CD4-positive, alpha-beta T cell treated with Interleukin-1 beta for 1 hour (primary cell): ENCODE measurements around the gene FUT7.
A peak's percentile ranks its signal among the peaks of the same experiment; 100 is the strongest.
"Not testable (repeated sequence)": the region's sequence is repeated elsewhere in the genome, so short reads cannot be mapped to it uniquely, and the experiment has no call there.

Source experiments
- DNase-seq, 2 donors: peaks; one replicate each; pipeline ENCODE4 v3.0.0-alpha.2; 2020 to 2022

The FUT7 gene

DNA sequence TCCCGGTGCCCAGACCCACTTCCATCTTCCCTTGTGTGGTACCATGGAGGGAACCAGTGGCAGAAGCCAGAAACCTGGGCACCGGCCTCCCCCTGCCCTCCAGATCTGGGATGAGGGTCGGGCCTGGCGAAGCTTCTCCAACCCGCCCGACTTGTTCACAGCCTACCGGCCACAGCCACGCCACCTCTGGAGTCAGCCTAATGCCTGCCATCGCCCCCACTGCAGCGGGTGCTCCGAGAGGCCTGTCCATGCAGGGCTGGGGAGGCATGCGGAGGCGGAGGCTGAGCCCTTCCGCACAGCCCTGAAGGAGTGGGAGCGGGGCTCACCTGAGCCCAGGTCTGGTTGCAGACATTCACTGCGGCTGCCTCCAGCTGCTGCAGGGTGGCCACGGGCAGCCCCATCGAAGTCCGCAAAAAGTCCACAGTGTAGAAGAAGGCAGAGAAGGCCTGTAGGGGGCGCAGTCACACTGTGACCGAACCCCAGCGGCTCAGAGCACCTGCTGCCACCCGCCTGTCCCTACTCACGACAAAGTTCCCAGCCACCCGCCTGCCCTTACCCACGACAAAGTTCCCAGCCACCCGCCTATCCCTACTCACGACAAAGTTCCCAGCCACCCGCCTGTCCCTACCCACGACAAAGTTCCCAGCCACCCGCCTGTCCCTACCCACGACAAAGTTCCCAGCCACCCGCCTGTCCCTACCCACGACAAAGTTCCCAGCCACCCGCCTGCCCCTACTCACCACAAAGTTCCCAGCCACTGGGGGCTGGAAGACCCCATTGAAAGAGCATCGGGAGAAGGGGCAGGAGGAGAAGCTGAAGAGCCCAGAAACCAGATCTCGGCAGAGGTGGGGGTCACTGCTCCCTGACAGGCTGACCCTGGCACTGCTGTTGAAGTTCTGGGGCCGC is 17.9 kb upstream of the FUT7 start:
- DNase-seq: peak; percentile 52 to 66

DNA sequence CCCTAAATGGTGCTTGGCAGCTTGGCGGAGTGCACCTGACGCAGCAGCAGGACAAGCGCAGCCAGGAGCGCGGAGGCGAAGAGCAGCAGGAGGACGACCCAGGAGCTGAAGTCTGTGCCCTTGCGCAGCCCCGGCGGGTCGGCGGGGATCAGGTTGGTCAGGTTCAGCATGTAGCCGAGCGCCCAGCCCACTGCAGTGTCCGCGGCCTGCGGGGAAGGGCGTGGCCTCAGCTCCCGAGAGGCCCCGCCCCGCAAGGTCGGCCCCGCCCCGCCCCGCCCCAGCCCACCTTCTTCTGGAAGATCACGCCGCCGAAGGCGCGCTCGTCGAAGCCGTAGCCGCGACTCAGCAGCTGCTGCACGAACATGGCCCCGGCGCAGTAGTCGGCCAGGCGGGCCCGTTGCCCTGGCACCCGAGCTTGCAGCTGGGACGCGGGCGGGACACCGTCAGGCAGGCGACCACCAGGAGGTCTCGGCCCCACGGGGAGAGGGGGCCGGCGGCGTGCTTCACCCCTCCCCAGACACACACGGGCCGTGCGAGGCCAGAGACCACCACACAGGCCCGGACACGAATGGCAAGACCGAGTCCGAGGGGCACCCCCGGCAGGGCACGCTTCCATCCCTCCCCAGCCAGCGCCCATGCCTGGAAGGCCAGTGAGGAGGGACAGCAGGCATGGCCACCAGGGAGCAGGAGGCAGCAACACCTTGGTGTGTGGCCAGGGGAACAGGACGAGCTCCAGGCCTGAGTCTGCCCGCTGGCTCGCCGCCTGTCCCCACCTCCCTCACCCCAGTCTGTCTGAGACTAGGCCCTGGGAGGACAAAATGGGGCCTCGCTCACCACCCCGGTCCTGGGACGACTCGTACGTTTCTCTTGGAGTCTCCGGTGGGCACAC is 17.0 kb upstream of the FUT7 start:
- DNase-seq: no peak

DNA sequence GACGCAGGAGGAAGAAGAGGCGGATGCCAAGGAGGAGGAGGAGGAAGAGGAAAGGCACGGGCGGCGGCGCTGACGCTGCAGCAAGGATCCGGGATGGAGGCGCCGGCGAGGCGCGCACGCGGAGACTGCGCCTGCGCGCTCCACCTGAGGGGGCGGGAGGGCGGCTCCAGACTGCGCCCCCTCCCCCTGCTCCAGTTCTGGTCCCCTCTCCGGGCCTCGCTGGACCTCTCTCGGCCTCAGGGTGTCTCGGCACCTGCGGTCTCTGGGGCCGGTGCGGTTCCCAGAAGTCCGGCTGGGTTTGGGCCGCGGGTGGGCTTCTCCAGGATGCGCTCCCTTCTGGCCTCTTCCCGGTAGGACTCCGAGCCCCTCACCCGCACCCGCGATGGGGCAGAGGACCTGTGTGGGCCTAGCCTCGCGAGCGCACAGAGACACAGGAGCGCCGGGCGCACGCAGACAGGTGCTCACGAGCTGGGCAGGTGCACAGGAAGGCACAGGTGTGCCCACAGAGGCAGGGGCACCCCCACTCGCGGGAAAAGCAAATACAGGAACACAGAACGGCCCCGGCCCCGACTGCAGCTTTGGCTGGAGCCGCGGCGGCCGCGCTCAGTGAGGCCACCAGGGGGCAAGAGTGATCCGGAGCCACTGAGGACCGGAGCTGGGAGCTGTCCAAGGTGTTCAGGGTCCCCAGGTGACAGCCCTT is 14.3 kb upstream of the FUT7 start, which contains the start of gene NPDC1:
NPDC1 (minus strand) TSS at position 90 of the 700 bp plus-strand sequence. CDS start 188 bp downstream, outside the sequence.
- DNase-seq: peak; percentile 80 to 84

DNA sequence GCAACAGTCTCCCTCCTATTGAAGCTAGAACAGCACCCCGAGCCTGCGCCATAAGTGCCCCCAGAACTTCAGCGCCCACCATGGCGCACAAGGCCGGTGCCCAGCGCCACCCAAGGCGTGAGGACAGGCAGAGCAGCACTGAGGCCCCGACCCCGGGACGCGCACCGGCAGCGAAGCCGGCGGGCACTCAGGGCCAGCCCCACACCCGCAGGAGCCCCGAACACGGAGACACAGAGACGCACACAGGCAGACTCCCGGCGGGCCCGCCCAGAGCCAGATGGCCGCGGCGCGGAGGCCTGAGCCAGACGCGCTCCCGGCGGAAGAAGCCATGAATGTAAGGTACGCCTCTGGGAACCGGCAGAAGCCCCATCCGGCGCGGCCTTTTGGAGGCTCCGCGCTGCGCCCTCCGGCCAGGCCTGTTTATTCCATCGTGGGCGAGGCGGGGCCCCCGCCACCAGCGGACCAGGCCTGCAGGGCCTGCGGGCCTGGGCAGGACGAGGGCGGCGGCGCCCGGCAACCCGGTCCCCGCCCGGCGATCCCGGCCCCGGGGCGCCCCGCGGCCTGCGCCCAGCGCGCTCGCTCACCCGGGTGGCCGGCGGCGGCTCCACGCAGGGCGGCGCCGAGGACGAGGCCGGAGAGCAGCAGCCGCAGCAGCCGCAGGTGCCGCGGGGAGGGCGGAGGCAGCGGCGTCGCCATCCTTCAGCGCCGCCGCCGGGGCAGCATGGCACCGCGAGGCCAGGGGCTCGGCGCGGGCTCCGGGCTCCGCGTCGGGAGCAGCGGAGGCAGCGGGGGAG is 13.6 kb upstream of the FUT7 start:
- no peak for DNase-seq

DNA sequence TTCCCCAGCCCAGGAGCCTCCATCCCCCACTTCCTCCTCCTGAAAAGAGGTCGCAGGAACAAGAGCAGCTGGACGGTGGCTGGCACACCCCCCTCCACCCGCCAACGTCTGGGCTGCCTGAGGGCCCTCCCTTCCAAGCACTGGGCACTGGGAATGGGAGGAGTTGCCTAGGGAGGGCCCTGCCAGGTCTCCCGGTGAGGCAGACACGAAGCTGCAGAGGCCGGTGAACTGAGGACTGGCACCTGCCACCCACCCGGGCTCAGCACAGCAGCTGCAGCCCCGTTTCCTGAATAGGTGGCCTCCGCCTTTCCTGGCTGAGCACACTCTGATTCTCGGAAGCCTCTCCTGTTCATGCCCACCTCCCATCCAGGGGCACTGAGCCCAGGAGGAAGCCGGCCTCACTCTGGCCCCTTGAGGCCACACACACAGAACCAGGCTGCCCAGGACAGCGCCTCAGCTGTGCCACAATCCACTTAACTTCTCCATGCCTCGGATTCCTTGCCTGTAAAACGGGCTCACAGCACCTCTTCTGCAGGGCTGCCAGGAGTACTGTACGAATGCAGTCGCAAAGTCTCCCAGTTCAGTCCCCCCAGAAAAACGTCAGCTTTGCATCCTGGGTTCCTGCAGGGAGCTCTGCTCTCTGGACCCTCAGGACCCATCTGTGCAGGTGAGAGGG is 12.8 kb upstream of the FUT7 start:
- DNase-seq: no peak

DNA sequence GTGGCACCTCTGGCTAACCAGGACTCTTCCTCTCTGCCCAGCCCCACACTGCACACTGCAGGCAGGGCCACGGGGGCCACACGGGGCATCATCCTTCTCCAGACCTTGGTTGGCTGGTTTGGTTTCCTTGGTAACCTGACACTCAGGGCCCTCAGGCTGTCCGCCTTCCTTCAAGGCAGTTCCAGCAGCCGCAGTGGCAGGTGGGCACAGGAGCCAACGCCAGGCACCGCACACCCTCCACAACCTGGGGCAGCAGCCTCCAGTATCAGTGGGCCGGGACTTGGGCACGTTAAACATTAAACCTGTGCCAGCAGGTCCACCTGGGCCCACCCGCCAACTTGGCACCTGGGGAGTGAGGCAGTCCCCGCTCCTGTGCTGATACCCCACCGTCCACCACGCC is 12.1 kb upstream of the FUT7 start:
- DNase-seq: no peak

DNA sequence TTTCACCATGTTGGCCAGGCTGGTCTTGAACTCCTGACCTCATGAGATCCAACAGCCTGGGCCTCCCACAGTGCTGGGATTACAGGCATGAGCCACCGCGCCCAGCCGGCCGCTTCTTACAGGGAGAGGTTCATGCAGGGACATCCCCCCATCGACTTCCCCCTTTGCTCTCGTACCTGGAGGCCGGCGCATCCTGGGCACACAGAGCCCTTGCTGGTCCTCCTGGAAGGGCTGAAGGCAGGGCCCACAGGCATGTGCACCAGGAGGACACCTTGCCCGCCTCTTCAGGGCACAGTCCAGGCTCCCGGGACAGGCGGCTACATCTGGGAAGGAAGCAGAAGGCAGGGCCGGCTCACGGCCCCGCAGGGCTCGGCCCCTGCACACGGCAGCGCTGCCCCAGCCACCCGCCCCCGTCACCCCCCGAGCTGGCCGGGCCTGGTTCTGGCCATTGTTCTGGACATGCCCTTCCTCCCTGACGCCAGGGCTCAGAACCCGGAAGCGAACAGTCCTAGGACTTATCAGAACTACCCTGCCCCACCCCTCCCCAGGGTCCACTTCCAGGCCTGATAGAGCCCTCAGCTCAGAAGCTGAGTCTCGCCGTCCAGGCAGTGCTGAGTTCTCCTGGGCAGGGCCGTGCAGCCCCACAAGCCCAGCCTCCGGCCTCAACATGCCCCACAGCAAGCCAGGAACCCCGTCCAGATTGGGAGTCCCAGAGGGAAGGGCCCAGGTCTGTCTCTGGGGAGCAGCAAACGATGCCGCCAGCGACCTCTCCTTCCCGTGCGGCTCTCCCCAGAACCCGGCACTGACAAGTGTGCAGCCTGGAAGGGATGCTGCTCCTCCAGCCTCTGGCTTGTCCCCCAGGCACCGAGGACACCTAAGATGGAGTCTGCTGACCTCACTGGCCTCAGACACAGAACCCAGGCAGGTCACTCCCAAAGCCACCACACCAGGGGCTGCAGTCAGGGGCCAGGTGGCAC is 11.2 kb upstream of the FUT7 start:
- DNase-seq: no peak

DNA sequence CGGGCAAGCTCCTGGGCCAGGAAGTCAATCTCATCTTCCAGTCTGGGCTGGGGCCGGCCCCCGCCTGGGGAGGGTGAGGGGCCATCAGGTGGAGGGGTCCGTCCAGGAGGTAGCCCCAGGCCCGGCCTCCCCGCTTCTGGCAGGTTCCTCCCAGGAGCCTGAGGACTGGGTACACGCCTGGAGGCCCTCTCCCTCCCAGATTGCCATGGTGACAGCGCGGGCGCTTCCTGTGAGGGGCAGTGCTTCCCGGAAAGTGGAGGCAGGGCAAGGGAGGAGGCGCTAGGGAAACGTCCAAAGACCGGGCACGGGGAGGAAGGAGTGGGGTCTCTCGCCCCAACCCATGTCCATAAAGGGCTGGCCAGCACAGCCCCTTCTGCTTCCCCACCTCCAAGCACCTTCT is 9.2 kb upstream of the FUT7 start:
- DNase-seq: no peak

DNA sequence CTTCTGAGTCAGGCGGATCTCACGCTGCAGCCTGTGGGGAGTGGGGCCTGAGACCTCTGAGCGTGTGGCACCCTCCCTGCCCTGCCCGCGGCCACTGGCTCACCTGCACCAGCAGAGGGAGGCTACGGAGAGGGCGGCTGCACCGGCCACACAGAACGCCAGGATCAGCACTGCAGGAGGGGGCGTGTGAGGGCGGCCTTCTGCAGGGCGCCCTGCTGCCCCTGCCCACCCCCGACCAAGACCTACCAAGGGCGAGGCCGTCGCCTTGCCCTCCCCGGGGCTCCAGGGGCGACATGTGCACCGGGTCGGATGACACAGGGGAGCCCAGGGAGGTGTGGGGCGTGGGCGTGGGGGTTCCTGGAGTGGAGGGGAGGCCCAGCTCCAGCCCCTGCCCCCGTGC is 8.7 kb upstream of the FUT7 start:
- no peak for DNase-seq

DNA sequence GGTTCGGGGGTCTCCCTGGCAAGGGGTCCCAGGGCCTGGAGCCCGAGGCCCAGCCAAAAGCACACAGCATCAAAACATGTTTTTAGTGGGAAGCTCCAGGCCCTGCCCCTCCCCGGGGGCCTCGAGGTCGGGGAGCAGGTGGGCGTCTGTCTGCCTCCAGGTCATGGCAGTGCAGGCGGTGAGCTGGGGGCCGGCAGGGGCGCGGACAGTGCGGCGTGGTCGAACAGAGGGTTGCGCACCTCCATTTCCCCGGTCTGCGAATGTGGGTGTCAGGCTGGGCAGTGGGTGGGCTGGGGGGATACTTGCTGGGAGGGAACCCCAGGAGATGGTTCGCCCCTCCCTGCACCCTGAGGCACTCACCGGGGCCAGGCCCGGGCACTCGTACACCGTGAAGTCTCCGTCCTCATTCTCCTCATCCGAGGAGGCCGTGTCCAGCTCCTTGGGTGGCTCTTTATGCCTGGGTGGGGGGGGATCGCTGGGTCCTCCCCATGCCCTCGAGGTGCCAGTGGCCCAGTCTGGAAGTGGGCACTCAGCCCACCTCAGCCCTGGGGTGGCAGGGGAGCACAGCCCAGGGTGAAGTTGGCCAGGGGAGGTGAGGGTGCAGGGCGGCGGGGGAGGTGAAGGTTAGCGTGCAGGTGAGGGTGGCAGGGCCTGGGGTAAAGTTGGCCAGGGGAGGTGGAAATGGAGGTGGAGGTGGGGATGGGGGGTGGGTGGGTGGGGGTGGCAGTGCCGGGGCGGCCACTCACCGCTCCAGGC is 7.9 kb upstream of the FUT7 start:
- DNase-seq: no peak

DNA sequence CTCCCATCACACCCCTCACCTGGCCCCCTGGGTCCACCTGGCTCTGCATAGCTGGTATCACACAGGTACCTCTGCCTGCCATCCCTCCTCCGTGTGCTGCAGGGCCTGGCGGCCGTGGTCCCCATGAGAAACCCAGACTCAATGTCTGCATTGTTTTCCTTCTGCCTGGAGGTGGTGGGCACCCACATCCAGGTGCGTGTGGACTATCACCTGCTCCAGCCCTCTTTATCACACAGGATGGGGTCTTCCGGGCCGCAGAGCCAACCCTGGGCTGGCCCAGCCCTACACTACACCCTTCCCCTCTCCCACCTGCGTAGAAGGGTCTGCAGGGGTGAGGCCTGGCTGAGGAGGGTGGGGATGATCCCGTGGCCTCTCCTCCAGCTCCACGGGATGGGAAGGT is 7.0 kb upstream of the FUT7 start:
- no peak for DNase-seq

DNA sequence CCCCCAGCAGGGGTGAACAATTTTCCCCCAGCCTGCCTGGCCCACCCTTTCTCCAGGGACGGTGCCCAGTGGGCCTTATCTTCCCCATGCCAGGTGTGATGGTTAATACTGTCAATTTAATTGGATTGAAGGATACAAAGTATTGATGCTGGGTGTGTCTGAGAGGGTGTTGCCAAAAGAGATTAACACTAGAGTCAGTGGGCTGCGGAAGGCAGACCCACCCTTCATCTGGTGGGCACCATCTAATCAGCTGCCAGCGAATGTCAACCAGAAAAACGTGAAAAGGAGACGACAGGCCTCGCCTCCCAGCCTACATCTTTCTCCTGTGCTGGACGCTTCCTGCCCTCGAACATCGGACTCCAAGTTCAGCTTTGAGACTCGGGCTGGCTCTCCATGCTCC is 5.6 kb upstream of the FUT7 start:
- DNase-seq: no peak

DNA sequence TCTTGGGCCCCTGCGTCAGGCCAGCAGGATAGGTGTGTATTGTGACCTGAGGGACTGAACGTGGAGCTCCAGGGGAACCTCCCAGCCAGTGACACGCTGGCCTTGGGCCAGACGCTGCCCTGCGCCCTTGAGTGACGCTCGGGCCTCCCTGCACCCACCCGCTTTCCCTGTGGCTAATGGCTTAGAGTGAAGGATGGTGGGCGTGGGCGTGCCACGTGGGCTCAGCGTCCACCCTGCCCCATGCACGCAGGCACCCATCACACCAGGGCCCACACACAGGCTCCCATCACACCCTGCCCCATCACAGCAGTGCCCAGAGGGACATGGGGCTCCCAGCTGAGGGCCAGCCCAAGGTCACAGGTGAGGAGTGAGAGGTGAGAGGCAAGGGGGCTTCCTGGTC is 5.1 kb upstream of the FUT7 start:
- no peak for DNase-seq

DNA sequence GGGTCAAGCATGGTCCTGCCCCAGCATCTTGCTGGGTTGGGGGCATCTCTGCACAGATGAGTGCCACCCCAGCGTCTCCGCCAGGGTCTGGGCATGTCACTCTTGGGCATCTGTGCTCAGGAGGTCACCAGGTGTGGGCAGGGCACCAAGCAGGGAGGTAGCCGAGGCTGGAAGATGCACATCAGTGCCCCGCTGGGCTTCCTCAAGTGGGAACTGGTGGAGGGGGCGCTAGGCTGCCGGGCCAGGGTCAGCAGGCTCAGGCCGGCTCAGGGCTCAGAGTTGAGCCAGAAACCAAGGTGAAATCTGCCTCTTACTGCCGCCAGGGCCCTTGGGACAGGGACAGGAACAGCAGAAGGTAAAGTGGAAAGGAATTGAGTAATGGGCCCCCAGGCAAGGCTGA is 4.0 kb upstream of the FUT7 start:
- DNase-seq: no peak

DNA sequence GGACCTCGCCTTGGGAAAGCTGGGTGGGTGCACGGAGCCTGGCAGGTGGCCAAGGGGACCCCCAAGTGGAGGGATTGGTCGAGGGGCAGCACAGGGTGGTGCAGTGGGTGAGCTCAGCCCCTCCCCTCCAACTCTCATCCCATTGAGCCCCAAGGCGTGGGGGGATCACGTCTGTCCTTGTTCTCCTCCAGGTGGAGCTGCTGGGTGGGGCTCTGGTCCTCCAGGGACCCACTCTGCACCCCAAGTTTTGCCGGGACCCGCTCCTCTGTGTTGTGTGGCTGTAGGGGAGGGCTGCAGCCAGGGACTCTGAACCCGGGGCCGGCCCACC is 3.6 kb upstream of the FUT7 start:
- DNase-seq: no peak

DNA sequence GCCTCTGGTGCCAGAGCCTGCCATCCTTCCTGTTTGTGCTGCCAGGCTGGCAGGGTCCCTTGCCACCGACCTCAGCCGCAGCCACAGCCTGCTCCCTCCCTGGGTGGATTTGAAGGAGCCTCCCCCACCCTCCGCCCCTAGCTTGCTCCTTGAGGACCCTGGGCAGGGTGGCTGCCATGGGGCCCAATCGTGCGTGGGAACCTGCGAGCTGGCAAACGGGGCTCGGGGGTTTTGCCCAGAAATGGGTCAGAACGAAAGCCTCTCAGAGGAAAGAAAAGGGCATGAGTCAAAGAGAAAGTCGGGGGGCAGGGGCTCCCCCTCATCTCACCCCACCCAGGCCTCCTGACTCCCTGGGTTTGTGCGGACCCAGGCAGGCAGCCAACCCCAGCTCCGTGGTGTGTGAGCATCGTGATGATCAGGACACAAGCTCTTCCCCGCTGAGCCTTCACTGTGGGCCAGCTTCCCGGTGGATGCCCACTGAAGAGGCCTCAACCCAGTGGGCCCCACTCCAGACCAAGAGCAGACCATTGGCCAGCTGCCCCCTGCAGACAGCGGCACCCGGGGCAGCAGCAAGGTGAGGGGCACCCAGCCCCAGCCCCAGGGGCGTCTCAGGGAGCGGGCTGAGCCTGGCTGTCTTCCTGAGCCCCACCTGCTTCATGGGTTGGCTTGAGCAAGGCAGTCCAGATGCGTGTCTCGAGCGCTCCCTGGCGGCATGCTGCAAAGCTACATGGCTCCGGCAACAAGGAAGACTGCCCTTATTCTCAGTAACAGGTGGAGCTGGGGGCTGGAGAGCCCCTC is 3.0 kb upstream of the FUT7 start:
- peak; percentile 88 for DNase-seq

DNA sequence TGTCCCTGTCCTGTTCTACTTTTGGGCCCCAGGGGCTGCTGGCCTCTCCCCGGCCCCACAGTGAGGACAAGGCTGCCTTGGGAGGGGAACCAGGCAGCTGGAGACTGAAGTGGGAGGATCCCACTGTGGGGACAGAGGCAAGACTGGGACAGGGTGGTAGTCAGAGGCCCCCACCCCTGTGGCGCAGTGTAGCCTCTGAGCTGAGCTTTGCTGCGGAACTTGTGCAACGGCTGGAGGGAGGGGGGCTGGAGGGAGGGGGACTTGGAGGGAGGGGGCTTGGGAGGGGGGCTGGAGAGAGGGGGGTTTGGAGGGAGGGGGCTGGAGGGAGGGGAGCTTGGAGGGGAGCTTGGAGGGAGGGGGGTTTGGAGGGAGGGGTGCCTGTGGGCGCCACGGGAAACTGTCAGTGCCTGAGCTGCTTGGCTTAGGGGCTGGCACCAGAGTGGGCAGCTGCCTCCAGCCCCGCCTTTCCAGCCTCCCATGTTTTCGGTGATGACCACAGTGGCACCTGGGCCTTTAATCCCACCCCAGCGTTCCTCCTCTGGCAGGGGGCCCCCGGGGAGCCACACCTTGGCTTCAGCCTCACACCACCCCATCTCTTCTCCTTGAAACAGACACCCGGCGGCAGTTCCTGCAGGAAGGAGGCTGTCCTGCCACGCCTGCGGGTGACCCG is 2.3 kb upstream of the FUT7 start:
- DNase-seq: peak in 1 of 2 donors; percentile 35

DNA sequence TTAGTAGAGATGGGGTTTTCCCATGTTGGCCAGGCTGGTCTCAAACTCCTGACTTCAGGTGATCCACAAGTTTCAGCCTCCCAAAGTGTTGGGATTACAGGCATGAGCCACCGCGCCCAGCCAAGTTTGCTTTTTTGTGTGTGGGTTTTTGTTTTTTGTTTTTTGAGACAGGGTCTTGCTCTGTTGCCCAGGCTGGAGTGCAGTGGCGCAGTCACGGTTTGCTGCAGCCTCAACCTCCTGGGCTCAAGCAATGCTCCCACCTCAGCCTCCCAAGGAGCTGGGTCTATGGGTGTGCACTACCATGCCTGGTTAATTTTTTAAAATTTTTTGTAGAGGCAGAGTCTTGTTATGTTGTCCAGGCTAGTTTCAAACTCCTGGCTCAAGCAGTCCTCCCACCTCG is 1.6 kb upstream of the FUT7 start:
- not testable (repeated sequence) for DNase-seq
